ENCODE data around the gene CELF2. TPM values are rescaled to one million over a fixed set of nuclear protein-coding genes. Genes with fewer than 3 reads are reported as not detected.

Gene CELF2
- total RNA-seq, 4 donors from 2014 or later: 28.7 to 55.4 (median 35.0) TPM

- no peaks in the 10 kb centered on the region for H3K36me3 ChIP-seq
- H3K27me3 ChIP-seq: no peaks in the 10 kb centered on the region
- H3K4me1 ChIP-seq: no peaks in the 10 kb centered on the region
- H3K27ac ChIP-seq: no peak overlapping the region
- no peaks in the 10 kb centered on the region for H3K9me3 ChIP-seq
- no peak for DNase-seq
- intact Hi-C loops (cut with DNase I): no loop called here
- H3K4me3 ChIP-seq (replicated peaks in 1 of 3): no peak overlapping the region
- TF ChIP-seq POLR2A (IDR thresholded peaks at IDR 0.05) (no peak), CTCF (IDR thresholded peaks at IDR 0.05) (no peak)
These were observed 90.3 kb downstream of the CELF2 start for GRCh38 chr10:11107948-11108347.

- intact Hi-C loops (cut with DNase I): no loop called here
- no peak for DNase-seq
- no peaks in the 10 kb centered on the region for H3K4me1 ChIP-seq
- no peak overlapping the region for H3K27ac ChIP-seq
- H3K9me3 ChIP-seq: no peaks in the 10 kb centered on the region
- TF ChIP-seq POLR2A (IDR thresholded peaks at IDR 0.05) (no peak), CTCF (IDR thresholded peaks at IDR 0.05) (no peak)
- WGBS, 2 donors: 92 to 96% methylated on average over 5 of the region's 5 CpGs
- H3K36me3 ChIP-seq: no peaks in the 10 kb centered on the region
- H3K27me3 ChIP-seq: no peaks in the 10 kb centered on the region
- no peak overlapping the region for H3K4me3 ChIP-seq (replicated peaks in 1 of 3)
These were observed 90.7 kb downstream of the CELF2 start for GRCh38 chr10:11108356-11108755.

GRCh38 chr10:11109590-11109989 lies 91.9 kb downstream of the CELF2 start:
- Histone ChIP-seq H3K4me3 (replicated peaks in 1 of 3) (no peak overlapping the region), H3K27me3 (no peaks in the 10 kb centered on the region), H3K36me3 (no peaks in the 10 kb centered on the region), H3K4me1 (no peaks in the 10 kb centered on the region), H3K9me3 (no peaks in the 10 kb centered on the region), H3K27ac (no peak overlapping the region)
- no peak for DNase-seq
- no peak for TF ChIP-seq CTCF (IDR thresholded peaks at IDR 0.05)
- no peak for TF ChIP-seq POLR2A (IDR thresholded peaks at IDR 0.05)
- 96 to 97% methylated on average over 6 of the region's 6 CpGs for WGBS, 2 donors
- intact Hi-C loops (cut with DNase I): no loop called here

- Histone ChIP-seq H3K4me1 (no peaks in the 10 kb centered on the region), H3K27ac (no peak overlapping the region), H3K36me3 (no peaks in the 10 kb centered on the region), H3K9me3 (no peaks in the 10 kb centered on the region), H3K27me3 (no peaks in the 10 kb centered on the region), H3K4me3 (replicated peaks in 1 of 3) (no peak overlapping the region)
- 66 to 69% methylated on average over 6 of the region's 6 CpGs for WGBS, 2 donors
- intact Hi-C loops (cut with DNase I): no loop called here
- no peak for TF ChIP-seq POLR2A (IDR thresholded peaks at IDR 0.05)
- DNase-seq: no peak
These were observed 92.9 kb downstream of the CELF2 start for GRCh38 chr10:11110539-11110938.

- no peaks in the 10 kb centered on the region for H3K4me1 ChIP-seq
- 97% methylated on average over 8 of the region's 8 CpGs for WGBS, 2 donors
- intact Hi-C loops (cut with DNase I): no loop called here
- TF ChIP-seq POLR2A (IDR thresholded peaks at IDR 0.05) (no peak), CTCF (IDR thresholded peaks at IDR 0.05) (no peak)
- H3K9me3 ChIP-seq: no peaks in the 10 kb centered on the region
- H3K27me3 ChIP-seq: no peaks in the 10 kb centered on the region
- no peaks in the 10 kb centered on the region for H3K36me3 ChIP-seq
- H3K27ac ChIP-seq: no peak overlapping the region
- DNase-seq: no peak
- H3K4me3 ChIP-seq (replicated peaks in 1 of 3): no peak overlapping the region
These were observed 93.8 kb downstream of the CELF2 start for GRCh38 chr10:11111490-11111889.

GRCh38 chr10:11112718-11113117 lies 95.0 kb downstream of the CELF2 start:
- DNase-seq: no peak
- 93 to 96% methylated on average over 11 of the region's 11 CpGs for WGBS, 2 donors
- no peak overlapping the region for H3K4me3 ChIP-seq (replicated peaks in 1 of 3)
- no peaks in the 10 kb centered on the region for H3K4me1 ChIP-seq
- no peak overlapping the region for H3K27ac ChIP-seq
- TF ChIP-seq POLR2A (IDR thresholded peaks at IDR 0.05) (no peak), CTCF (IDR thresholded peaks at IDR 0.05) (no peak)
- intact Hi-C loops (cut with DNase I): no loop called here
- no peaks in the 10 kb centered on the region for H3K9me3 ChIP-seq
- no peaks in the 10 kb centered on the region for H3K36me3 ChIP-seq
- H3K27me3 ChIP-seq: no peaks in the 10 kb centered on the region

Data from thyroid gland (tissue), 4 donors.